Activated T-cell treated with anti-CD3 and anti-CD28 coated beads, Interleukin-2, amount 50 U/mL, for 48 hours (primary cell): ENCODE measurements around the gene TPRG1L.
A peak's percentile ranks its signal among the peaks of the same experiment; 100 is the strongest.
"Not testable (repeated sequence)": the region's sequence is repeated elsewhere in the genome, so short reads cannot be mapped to it uniquely, and the experiment has no call there.

Experiments used
- DNase-seq, 2 experiments: peaks; one replicate each; pipeline ENCODE4 v3.0.0-alpha.2; 2020

TPRG1L gene

DNA sequence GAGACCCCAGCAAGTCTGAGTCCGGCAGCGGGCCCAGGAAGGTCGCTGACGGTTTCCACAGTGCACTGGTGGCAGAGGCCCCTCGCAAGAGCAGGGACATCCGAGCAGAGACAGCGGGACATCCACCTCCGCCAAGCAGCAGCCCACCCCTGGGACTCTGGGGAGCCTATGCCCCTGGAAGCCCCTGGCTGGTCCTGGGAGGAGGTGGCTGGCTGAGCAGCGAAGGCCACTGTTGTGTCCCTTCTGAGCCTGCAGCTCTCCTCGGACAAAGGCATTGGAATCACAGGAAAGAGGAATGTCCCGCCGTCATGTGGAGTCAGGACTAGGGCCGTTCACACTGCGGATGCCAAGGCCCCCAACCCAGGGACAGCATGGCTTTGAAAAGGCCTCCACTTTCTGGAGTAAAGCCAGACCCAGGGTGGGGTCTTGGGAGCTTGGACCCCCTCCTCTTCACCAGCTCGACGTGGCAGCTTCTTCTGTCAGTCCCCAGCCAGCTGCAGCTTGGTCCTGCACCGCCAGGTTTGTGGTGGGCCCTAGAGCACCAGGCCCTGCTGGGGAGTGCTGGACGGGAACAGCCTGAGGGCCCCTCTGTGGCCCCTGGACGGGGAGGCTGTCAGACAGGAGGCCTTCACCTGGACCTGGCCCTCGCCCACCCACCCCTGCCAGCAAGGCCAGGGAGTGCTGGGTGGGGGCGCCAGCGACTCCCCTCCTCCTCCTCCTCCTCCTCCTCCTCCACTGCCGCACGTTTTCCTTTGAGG, 14.9 kb upstream of the TPRG1L start:
- no peak for DNase-seq

DNA sequence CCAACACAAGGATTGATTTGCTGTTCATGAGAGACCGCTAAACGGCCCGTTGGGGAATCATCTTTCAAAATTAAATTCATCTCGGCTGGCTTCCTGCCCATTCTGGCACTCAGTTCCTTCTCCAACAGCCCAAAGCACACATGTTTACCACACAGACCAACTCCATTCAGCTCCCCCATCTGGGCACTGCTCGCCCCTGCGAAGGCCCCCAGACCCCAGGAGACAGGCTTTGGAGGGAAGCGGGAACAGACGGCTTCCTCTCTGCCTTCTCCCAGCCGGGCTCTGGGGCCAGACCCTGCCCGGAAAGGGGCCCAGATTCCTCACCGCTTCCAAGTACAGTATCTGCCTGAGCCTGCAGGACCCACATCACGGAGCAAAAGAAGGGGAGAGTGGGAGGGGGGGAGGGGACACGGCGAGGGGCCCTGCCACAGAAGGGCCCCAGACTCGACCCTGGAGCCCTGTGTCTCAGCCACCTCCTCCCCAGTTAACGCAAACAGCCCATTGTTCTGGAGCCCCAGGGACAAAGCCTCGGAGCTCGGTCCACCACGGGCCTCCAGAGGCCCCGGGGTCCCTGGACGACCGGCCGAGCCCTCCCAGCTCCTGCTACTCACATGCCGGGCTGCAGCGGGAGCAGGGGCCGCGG, 14.2 kb upstream of the TPRG1L start:
- DNase-seq = no peak

GRCh38 chr1:3611170-3612019, 13.4 kb upstream of the TPRG1L start, which contains the start of gene MEGF6:
TSS of gene MEGF6 (minus strand) at chr1:3611508. CDS start at chr1:3611268, 240 bp downstream.
- peak; percentile 67 to 72 for DNase-seq

DNA sequence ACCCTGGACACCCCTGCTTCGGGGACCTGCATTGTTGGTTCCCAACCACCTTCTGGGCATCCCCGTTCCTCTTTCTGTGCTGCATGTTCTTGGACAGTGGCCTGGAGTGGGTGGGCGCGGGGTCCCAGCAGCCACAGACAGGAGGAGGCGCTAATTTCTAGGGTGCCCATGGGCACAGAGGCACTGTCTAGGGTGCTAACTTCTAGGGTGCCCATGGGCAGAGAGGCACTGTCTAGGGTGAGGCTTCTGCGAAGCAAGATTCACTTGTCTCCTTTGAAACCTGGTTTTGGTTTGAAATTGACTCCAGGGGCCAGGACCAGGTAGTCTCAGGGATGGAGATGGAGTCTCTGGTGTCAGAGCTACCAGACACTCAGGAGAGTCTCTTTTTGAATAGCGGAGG, 12.7 kb upstream of the TPRG1L start:
- DNase-seq = no peak

DNA sequence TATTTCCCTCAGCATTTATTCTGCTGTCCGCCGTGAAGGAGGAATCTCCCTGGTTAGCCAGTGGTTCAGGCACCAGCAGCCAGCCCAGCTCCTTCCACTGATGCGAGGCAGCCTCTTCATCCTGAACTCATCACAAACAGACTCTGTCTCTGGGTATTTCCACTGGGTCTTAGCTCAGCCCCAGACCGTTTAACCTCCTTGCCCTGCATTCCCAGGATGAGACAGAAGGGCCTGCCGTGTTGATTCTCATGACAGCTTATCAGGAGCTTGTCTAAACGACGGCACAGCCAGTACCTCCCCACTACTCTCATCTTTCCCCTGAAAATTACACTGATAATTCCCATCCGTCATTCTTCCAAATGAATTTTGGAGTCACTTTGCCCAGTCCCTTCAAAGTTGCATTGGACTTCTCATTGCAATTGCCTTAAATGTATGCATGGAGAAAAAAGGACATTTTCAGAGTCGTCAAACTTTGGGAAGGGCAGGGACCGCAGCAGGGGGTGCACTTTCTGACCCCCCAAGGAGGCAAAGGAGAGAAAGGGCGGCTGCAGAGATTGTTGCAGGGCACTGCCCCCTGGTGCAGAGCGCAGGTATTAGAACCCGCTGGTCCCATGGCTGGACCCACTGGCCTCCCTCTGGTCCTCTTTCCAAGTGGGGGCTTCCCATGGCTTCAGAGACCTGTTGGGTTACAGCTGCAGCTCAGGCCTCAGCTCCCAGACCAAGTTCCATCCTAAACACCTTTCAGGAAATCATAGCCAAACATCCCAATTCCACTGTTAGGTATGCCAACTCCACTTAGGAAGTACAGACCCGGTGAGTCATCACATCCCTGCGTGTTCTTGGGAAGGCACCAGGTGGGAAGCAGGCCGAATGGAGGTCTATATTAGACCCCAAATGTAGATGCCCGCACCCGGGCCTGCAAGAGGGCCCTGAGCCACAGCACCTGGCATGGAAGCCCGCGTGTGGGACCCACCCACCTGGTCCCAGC, 9.8 kb upstream of the TPRG1L start:
- DNase-seq = no peak

- no peak for DNase-seq
These were observed 8.0 kb upstream of the TPRG1L start for GRCh38 chr1:3616861-3617260.

- DNase-seq = no peak
These were observed 6.9 kb upstream of the TPRG1L start for GRCh38 chr1:3617806-3618345.

DNA sequence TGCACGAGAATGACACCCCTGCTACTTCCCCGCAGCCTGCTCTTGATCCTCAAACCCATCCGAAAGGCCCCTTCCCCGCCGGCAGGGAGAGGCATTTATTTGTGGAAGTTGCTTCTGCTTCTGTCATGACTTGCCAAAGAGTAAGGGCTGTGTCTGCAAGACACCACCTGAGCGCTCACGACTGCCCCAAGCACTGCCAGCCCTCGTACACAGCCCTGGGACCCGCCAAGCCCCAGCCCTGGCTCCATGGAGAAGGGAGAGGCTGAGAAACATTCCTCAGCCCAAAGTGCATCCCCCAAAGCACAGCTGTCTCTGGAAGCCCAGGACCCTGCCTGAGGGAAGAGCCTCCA, 6.3 kb upstream of the TPRG1L start:
- DNase-seq = no peak

- DNase-seq = peak; percentile 80 to 81
These were observed 5.7 kb upstream of the TPRG1L start for GRCh38 chr1:3618881-3619671.

- DNase-seq = no peak
These were observed 4.1 kb upstream of the TPRG1L start for GRCh38 chr1:3620708-3621107.

DNA sequence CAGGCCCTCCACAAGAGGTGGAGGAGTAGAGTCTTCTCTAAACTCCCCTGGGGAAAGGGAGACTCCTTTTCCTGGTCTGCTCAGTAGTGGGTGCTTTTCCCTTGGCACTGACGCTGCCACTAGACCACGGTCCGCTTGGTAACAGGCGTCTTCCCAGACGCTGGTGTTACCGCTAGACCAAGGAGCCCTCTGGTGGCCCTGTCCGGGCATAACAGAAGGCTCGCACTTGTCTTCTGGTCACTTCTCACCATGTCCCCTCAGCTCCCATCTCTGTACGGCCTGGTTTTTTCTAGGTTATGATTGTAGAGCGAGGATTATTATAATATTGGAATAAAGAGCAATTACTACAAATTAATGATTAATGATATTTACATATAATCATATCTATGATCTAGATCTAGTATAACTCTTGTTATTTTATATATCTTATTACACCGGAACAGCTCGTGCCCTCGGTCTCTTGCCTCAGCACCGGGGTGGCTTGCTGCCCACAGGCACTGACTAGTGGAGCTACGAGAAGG, 3.6 kb upstream of the TPRG1L start:
- DNase-seq = peak; percentile 44 to 52

- DNase-seq = not testable (repeated sequence)
These were observed 2.7 kb upstream of the TPRG1L start for GRCh38 chr1:3622102-3622501.

DNA sequence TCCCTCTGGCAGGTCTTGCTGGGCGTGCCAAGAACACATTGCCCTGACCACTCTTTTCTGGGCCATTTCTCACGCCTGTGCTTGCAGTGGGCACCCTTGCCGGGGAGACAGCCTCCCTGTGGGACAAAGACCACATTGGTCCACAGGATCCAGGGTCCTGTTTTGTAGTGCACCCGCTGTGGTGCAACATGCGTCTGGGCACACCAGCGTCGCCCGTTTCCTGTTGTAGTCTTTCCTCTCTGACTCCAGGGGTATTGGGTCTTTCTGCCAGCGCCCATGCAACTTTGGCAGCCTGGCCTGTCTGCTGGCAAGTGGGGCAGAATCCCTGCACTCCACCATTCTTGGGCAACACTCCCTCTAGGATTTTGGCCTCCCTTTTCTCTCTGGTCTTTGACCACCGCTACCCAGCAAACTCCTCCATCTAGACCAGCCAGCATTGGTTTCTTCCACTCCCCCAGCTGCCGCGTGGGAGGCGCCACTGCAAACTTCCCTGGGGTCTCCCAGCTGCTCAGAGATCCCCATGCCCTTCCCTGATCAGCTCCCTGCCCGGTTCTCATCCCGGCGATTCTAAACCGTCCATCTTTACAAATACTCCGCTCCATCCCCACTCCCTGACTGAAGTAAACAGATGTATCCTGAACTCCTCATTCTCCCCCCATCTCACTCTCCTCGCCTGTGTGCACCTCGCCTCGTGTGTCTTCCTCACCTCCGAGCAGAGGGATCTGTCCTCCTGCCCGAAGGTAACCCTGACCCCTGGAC, 1.2 kb upstream of the TPRG1L start:
- DNase-seq = no peak

- peak; percentile 46 to 54 for DNase-seq
These were observed 514 bp downstream of the TPRG1L start for GRCh38 chr1:3625151-3625907.

DNA sequence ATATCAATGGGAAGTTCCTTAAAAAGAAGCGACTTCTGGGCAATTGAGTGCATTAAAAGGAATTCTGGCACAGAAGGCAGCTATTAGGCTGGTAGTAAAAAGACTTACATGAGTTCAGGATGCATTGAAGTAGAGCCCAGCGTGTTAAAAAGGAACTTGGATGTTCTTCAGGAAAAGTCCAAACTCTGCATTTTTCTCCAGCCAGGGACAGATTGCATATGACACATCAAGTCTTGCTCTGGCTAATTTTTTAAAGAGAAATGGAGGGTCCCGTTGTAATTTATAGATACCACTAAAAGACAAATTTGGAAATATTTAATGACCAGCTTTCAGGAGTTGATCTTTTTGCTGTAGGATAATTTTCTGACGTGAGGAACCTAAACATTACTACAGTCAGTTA, 1.2 kb downstream of the TPRG1L start:
- DNase-seq = no peak

GRCh38 chr1:3627515-3628253, 2.9 kb downstream of the TPRG1L start:
- no peak for DNase-seq

- DNase-seq = no peak
These were observed 3.6 kb downstream of the TPRG1L start for GRCh38 chr1:3628445-3628844.

DNA sequence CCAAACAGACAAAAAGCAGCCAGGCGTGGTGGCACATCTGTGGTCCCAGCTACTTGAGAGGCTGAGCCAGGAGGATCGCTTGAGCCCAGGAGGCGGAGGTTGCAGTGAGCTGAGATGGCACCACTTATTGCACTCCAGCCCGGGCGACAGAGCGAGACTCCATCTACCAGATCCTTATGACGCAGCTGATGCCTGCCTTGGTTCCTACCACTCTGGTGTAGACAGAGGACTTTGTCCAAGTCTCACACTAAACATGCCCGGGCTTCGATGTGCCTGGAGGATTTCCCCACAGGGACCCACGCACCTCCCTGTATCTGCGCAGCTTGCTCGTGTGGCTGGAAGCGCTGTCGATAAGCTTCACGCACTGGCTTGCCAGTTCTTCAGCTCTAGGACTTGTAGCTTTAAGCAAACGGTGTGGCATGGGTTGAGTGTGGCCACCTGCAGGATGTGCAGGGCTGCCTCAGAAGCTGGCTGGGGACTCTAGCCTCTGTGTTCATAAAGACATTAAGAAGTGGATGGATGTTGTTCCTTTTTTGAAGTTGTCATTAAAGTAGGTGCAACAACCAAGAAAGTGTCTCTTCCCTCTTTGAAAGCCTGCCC, 4.8 kb downstream of the TPRG1L start:
- no peak for DNase-seq
